ENCODE measurements around the gene HNF4A. TPM values are rescaled to one million over a fixed set of nuclear protein-coding genes. Genes with fewer than 3 reads are reported as not detected.

The HNF4A gene
- total and polyA plus RNA-seq, 2 of the 13 experiments (the other 11 are each of a cell fraction or from before 2014, with no cell fraction given) = 80.9 to 169 TPM

DNA sequence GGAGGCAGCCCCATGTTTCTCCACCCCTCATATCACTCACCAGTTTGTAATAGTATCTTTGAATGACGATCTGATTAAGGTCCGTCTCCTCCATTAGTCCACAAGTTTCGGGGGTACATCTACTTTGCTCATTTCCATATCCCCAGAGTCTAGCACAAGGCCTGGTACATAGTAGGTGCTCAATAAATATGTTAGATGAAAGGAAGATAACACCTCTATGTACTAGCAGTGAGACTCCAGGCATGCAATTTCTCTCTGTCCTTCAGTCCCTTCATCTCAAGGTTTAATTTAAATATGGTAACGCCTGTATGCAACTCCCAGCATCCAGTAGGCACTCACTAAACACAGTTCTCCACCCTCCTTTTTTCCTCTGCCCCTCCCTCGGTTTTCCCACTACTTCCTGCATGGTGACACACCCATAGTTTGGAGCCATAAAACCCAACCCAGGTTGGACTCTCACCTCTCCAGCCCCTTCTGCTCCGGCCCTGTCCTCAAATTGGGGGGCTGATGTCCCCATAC lies 461 bp upstream of the HNF4A start (continued):
- TF ChIP-seq, protein P1, sequence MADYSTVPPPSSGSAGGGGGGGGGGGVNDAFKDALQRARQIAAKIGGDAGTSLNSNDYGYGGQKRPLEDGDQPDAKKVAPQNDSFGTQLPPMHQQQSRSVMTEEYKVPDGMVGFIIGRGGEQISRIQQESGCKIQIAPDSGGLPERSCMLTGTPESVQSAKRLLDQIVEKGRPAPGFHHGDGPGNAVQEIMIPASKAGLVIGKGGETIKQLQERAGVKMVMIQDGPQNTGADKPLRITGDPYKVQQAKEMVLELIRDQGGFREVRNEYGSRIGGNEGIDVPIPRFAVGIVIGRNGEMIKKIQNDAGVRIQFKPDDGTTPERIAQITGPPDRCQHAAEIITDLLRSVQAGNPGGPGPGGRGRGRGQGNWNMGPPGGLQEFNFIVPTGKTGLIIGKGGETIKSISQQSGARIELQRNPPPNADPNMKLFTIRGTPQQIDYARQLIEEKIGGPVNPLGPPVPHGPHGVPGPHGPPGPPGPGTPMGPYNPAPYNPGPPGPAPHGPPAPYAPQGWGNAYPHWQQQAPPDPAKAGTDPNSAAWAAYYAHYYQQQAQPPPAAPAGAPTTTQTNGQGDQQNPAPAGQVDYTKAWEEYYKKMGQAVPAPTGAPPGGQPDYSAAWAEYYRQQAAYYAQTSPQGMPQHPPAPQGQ (CRISPR knock-in tag; IDR thresholded peaks at IDR 0.05; ENCODE audit: borderline replicate concordance) = no peak
- no peak; the same call in 1 of the 2 replicates for TF ChIP-seq ZFP36L1 (CRISPR knock-in tag; IDR thresholded peaks at IDR 0.05)
- TF ChIP-seq HDAC2 (CRISPR knock-in tag; IDR thresholded peaks at IDR 0.05) = no peak
- no peak for TF ChIP-seq ZNF234 (CRISPR knock-in tag; conservative IDR thresholded peaks at IDR 0.05)
- TF ChIP-seq, protein P2, sequence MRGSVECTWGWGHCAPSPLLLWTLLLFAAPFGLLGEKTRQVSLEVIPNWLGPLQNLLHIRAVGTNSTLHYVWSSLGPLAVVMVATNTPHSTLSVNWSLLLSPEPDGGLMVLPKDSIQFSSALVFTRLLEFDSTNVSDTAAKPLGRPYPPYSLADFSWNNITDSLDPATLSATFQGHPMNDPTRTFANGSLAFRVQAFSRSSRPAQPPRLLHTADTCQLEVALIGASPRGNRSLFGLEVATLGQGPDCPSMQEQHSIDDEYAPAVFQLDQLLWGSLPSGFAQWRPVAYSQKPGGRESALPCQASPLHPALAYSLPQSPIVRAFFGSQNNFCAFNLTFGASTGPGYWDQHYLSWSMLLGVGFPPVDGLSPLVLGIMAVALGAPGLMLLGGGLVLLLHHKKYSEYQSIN (CRISPR knock-in tag; IDR thresholded peaks at IDR 0.05; ENCODE audit: borderline replicate concordance) = no peak
- TF ChIP-seq NR2C2 (CRISPR knock-in tag; IDR thresholded peaks at IDR 0.05; ENCODE audit: borderline replicate concordance) = no peak
- peak; percentile 86 for TF ChIP-seq RCOR2 (CRISPR knock-in tag; IDR thresholded peaks at IDR 0.05)
- TF ChIP-seq CBX5 (CRISPR knock-in tag; IDR thresholded peaks at IDR 0.05; ENCODE audit: borderline replicate concordance) = no peak
- TF ChIP-seq RFXAP (CRISPR knock-in tag; IDR thresholded peaks at IDR 0.05; ENCODE audit: borderline replicate concordance) = no peak
- TF ChIP-seq, protein P3, sequence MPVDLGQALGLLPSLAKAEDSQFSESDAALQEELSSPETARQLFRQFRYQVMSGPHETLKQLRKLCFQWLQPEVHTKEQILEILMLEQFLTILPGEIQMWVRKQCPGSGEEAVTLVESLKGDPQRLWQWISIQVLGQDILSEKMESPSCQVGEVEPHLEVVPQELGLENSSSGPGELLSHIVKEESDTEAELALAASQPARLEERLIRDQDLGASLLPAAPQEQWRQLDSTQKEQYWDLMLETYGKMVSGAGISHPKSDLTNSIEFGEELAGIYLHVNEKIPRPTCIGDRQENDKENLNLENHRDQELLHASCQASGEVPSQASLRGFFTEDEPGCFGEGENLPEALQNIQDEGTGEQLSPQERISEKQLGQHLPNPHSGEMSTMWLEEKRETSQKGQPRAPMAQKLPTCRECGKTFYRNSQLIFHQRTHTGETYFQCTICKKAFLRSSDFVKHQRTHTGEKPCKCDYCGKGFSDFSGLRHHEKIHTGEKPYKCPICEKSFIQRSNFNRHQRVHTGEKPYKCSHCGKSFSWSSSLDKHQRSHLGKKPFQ (CRISPR knock-in tag; IDR thresholded peaks at IDR 0.05; ENCODE audit: insufficient replicate concordance) = peak; percentile 69
- TF ChIP-seq ZSCAN21 (CRISPR knock-in tag; IDR thresholded peaks at IDR 0.05; ENCODE audit: borderline replicate concordance) = peak; percentile 65; the same call in 1 of the 2 replicates
- TF ChIP-seq STAG1 (CRISPR knock-in tag; IDR thresholded peaks at IDR 0.05) = no peak
- TF ChIP-seq, protein P4, sequence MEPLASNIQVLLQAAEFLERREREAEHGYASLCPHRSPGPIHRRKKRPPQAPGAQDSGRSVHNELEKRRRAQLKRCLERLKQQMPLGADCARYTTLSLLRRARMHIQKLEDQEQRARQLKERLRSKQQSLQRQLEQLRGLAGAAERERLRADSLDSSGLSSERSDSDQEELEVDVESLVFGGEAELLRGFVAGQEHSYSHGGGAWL (CRISPR knock-in tag; IDR thresholded peaks at IDR 0.05) = no peak
- TF ChIP-seq ZC3H4 (CRISPR knock-in tag; IDR thresholded peaks at IDR 0.05; ENCODE audit: borderline replicate concordance) = no peak
- TF ChIP-seq, protein P5, sequence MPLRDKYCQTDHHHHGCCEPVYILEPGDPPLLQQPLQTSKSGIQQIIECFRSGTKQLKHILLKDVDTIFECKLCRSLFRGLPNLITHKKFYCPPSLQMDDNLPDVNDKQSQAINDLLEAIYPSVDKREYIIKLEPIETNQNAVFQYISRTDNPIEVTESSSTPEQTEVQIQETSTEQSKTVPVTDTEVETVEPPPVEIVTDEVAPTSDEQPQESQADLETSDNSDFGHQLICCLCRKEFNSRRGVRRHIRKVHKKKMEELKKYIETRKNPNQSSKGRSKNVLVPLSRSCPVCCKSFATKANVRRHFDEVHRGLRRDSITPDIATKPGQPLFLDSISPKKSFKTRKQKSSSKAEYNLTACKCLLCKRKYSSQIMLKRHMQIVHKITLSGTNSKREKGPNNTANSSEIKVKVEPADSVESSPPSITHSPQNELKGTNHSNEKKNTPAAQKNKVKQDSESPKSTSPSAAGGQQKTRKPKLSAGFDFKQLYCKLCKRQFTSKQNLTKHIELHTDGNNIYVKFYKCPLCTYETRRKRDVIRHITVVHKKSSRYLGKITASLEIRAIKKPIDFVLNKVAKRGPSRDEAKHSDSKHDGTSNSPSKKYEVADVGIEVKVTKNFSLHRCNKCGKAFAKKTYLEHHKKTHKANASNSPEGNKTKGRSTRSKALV (CRISPR knock-in tag; IDR thresholded peaks at IDR 0.05) = peak; percentile 14
- TF ChIP-seq ARNT2 (CRISPR knock-in tag; IDR thresholded peaks at IDR 0.05; ENCODE audit: low read depth) = peak; percentile 2; the same call in 1 of the 2 replicates
- TF ChIP-seq ZNF501 (CRISPR knock-in tag; IDR thresholded peaks at IDR 0.05) = no peak
